ENCODE measurements around the gene UNC119B.

UNC119B gene

DNA sequence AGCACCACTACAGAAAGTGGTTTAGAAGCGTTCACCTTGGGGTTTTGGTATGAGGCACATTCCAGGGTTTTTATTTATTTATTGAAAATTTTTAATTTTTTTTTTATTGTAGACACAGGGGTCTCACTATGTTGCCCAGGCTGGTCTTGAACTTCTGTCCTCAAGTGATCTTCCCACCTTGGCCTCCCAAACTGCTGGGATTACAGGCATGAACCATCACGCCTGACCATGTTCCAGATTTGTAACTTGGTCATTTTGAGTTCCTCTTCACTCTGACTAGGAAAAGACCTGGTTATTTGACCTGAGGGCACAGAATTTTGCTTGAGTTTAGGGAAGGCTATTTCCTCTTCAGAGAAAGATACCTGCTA is 20.2 kb upstream of the UNC119B start:
- Histone ChIP-seq H3K4me1 (ENCODE audit: control insufficient read depth in 1 of 2, insufficient read depth in 1 of 2, low read depth in 1 of 2, low read length in 1 of 2) (peaks cover 48 to 49% of the 10 kb centered on the region in 2 experiments), H3K9me3 (no peaks in the 10 kb centered on the region), H3K27ac (no peak overlapping the region), H3K36me3 (no peaks in the 10 kb centered on the region), H3K4me3 (ENCODE audit: low read depth in 1 of 2, low read length in 1 of 2) (no peak overlapping the region), H3K27me3 (no peaks in the 10 kb centered on the region)
- TF ChIP-seq, protein P1, sequence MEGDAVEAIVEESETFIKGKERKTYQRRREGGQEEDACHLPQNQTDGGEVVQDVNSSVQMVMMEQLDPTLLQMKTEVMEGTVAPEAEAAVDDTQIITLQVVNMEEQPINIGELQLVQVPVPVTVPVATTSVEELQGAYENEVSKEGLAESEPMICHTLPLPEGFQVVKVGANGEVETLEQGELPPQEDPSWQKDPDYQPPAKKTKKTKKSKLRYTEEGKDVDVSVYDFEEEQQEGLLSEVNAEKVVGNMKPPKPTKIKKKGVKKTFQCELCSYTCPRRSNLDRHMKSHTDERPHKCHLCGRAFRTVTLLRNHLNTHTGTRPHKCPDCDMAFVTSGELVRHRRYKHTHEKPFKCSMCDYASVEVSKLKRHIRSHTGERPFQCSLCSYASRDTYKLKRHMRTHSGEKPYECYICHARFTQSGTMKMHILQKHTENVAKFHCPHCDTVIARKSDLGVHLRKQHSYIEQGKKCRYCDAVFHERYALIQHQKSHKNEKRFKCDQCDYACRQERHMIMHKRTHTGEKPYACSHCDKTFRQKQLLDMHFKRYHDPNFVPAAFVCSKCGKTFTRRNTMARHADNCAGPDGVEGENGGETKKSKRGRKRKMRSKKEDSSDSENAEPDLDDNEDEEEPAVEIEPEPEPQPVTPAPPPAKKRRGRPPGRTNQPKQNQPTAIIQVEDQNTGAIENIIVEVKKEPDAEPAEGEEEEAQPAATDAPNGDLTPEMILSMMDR (IDR thresholded peaks at IDR 0.05), result no peak

- no peaks in the 10 kb centered on the region for H3K27me3 ChIP-seq
- TF ChIP-seq, protein P1 (IDR thresholded peaks at IDR 0.05), result no peak
- no peaks in the 10 kb centered on the region for H3K9me3 ChIP-seq
- H3K4me3 ChIP-seq (ENCODE audit: low read depth in 1 of 2, low read length in 1 of 2), result no peak overlapping the region
- H3K36me3 ChIP-seq, result no peaks in the 10 kb centered on the region
- H3K27ac ChIP-seq, result no peak overlapping the region
- peaks cover 43 to 47% of the 10 kb centered on the region in 2 experiments for H3K4me1 ChIP-seq (ENCODE audit: control insufficient read depth in 1 of 2, insufficient read depth in 1 of 2, low read depth in 1 of 2, low read length in 1 of 2)
Observed at GRCh38 chr12:120690978-120691377, 19.3 kb upstream of the UNC119B start.

DNA sequence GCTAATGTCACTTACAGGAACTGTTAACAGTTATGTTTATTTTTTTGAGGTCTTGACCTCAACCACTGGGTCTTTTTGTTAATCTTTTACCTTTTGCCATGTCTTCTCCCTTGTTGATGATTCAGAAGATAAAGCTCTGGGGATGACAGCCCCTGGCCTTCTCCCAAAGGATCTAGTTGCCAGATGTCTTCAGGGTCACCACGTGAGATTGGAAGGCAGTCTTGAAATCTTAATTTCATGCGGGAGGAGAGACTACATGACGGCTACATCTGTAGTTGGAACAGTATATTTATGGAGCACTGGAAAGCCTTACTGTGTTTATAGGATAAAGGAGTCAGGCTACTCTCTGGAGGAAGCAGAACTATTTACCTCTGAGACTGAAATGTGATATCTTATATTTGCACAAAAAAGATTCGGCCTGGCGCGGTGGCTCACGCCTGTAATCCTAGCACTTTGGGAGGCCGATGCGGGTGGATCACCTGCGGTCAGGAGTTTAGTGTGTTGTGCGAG is 17.7 kb upstream of the UNC119B start:
- Histone ChIP-seq H3K27ac (no peak overlapping the region), H3K4me3 (ENCODE audit: low read depth in 1 of 2, low read length in 1 of 2) (no peak overlapping the region), H3K36me3 (no peaks in the 10 kb centered on the region), H3K27me3 (no peaks in the 10 kb centered on the region), H3K4me1 (ENCODE audit: control insufficient read depth in 1 of 2, insufficient read depth in 1 of 2, low read depth in 1 of 2, low read length in 1 of 2) (peaks cover 35 to 40% of the 10 kb centered on the region in 2 experiments), H3K9me3 (no peaks in the 10 kb centered on the region)
- TF ChIP-seq, protein P1 (IDR thresholded peaks at IDR 0.05), result no peak

DNA sequence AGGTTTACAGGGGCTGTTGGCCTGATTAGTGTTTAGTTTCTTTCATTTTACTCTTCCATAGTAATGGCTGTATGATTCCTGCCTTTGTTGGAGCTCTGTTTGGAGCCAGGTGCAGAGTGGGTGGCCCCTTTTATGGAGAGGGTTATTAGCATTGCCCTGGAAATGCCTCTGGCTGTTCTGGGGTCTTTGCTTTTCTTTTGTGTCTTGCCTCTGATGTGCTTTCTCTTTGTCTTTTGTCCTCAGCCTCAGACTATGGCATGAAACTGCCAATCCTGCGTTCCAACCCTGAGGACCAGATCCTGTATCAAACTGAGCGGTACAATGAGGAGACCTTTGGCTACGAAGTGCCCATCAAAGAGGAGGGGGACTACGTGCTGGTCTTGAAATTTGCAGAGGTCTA is 16.4 kb upstream of the UNC119B start:
- TF ChIP-seq, protein P1 (IDR thresholded peaks at IDR 0.05), result no peak
- Histone ChIP-seq H3K27me3 (no peaks in the 10 kb centered on the region), H3K36me3 (no peaks in the 10 kb centered on the region), H3K4me1 (ENCODE audit: control insufficient read depth in 1 of 2, insufficient read depth in 1 of 2, low read depth in 1 of 2, low read length in 1 of 2) (peaks cover 33 to 40% of the 10 kb centered on the region in 2 experiments), H3K4me3 (ENCODE audit: low read depth in 1 of 2, low read length in 1 of 2) (no peak overlapping the region), H3K27ac (peak overlapping the region; percentile 60), H3K9me3 (no peaks in the 10 kb centered on the region)

GRCh38 chr12:120696626-120697025 is 13.6 kb upstream of the UNC119B start:
- peak overlapping the region; percentile 12 for H3K27ac ChIP-seq
- TF ChIP-seq, protein P1 (IDR thresholded peaks at IDR 0.05), result no peak
- no peaks in the 10 kb centered on the region for H3K27me3 ChIP-seq
- no peak overlapping the region for H3K4me3 ChIP-seq (ENCODE audit: low read depth in 1 of 2, low read length in 1 of 2)
- H3K9me3 ChIP-seq, result no peaks in the 10 kb centered on the region
- H3K4me1 ChIP-seq (ENCODE audit: control insufficient read depth in 1 of 2, insufficient read depth in 1 of 2, low read depth in 1 of 2, low read length in 1 of 2), result peaks cover 37 to 44% of the 10 kb centered on the region in 2 experiments
- H3K36me3 ChIP-seq, result no peaks in the 10 kb centered on the region

- TF ChIP-seq, protein P1 (IDR thresholded peaks at IDR 0.05), result no peak
- Histone ChIP-seq H3K36me3 (no peaks in the 10 kb centered on the region), H3K27me3 (no peaks in the 10 kb centered on the region), H3K27ac (peak overlapping the region; percentile 91), H3K4me1 (ENCODE audit: control insufficient read depth in 1 of 2, insufficient read depth in 1 of 2, low read depth in 1 of 2, low read length in 1 of 2) (peaks cover 37 to 44% of the 10 kb centered on the region in 2 experiments), H3K9me3 (no peaks in the 10 kb centered on the region), H3K4me3 (ENCODE audit: low read depth in 1 of 2, low read length in 1 of 2) (no peak overlapping the region)
Observed at GRCh38 chr12:120697344-120697743, 12.9 kb upstream of the UNC119B start.
